HG03280 (cell line): ENCODE results near the gene GCSAM.
A peak's percentile ranks its signal among the peaks of the same experiment; 100 is the strongest.

Experiments
- ATAC-seq: cut with Tn5 transposase; IDR thresholded peaks from one replicate; pipeline ENCODE4 v1.9.1; 2021; ENCODE audit warnings: mild to moderate bottlenecking, moderate library complexity; ENCODE audit not compliant: unreplicated experiment

The GCSAM gene

GRCh38 chr3:112129925-112130637 lies 3.0 kb downstream of the GCSAM start:
- ATAC-seq: no peak

- peak; percentile 65 for ATAC-seq
Observed at GRCh38 chr3:112128843-112129727, 4.0 kb downstream of the GCSAM start.

DNA sequence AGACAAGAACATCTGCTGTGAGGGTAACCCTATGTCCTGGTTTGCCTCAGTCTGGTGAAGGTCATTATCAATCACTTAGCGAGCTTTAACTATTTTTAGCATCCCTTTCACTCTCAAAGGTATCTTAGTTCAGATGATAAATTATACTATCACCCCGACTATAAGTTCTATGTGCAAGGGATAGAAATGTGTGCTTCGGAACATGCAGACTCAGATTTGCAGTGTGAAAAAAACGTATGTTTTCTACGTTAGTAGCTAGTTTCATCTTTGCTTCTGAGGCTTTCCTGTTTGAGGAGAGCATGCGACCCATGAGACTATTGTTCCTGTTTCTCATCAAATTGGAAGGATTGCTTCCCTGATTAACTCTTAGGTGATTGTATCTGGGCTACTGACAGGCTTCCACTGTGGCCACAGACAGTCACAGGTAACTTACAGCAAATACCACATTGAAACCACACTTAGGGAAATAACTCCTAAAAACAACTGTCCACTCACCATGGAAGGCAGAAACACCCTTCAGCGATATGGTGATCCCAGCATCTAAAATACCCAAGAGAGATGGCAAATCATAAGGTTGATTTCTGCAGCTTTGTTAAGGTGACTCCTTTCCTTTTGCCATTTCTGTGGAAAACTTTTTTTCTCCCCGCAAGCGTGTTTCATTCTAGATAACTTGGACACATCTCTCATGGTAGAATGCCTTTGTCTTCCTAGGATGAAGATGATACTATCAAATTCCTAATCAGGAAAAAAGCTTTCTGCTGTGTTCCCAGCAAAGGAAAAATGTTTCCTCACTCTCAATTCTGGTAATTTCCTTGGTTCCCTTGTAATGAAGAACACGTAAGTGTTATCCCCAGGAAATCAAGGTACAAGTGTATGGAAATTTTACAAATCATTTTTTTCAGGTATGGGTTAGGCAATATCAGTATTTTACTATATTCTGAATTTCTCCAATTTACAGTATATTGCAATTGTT lies 5.2 kb downstream of the GCSAM start:
- ATAC-seq: no peak

- ATAC-seq: no peak
Observed at GRCh38 chr3:112126511-112126911, 6.5 kb downstream of the GCSAM start.

GRCh38 chr3:112124907-112125607 lies 8.0 kb downstream of the GCSAM start:
- no peak for ATAC-seq

- ATAC-seq: no peak
Observed at GRCh38 chr3:112123548-112123947, 9.5 kb downstream of the GCSAM start.

GRCh38 chr3:112122870-112123269 lies 10.2 kb downstream of the GCSAM start:
- ATAC-seq: no peak

DNA sequence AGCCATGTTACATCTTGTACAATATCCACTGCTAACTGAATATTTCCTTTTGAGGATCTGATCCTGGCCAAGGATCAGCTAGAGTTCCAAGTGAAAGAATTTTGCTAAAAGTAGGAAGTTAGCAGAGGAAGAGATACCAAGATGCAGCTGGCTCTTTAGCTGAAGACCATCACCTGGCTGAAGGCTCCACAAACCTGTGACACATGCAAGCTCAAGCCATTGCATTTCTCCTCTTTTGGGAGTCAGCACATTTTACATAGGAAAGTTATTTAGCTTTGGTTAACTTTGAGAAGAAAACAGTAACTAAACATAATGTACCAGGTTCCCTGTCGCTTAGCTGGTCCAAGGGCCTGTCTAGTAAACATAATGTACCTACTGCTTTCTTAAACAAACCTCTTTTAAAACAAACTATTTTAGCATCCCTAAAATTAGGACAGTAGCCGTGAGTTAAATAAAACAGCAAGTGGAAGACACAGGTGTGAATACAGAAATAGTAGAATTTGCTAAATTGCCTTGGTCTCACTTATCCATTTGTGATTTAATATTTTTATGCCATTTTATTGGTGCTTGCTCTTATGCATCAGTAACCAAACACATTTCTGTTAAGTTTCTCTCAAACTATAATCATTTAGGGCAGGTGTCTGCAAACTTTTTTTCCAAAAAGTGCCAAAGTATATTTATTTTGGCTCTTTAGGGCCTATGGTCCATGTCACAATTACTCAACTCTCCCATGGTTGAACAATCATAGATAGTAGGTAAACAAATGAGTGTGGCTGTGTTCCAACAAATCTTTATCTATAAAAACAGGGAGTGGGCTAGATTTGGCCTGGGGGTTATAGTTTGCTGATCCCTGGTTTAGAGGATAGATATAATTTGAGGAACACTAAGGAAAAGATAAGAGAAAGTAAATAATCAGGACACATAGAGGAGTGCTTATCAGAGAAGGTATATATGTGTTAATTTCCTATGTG lies 11.2 kb downstream of the GCSAM start:
- no peak for ATAC-seq

- ATAC-seq: no peak
Observed at GRCh38 chr3:112119962-112120836, 12.8 kb downstream of the GCSAM start.

GRCh38 chr3:112117841-112118571 lies 15.0 kb downstream of the GCSAM start:
- ATAC-seq: no peak

GRCh38 chr3:112117415-112117814 lies 15.6 kb downstream of the GCSAM start:
- no peak for ATAC-seq

- no peak for ATAC-seq
Observed at GRCh38 chr3:112116748-112117186, 16.3 kb downstream of the GCSAM start.

GRCh38 chr3:112115806-112116383 lies 17.2 kb downstream of the GCSAM start:
- no peak for ATAC-seq

DNA sequence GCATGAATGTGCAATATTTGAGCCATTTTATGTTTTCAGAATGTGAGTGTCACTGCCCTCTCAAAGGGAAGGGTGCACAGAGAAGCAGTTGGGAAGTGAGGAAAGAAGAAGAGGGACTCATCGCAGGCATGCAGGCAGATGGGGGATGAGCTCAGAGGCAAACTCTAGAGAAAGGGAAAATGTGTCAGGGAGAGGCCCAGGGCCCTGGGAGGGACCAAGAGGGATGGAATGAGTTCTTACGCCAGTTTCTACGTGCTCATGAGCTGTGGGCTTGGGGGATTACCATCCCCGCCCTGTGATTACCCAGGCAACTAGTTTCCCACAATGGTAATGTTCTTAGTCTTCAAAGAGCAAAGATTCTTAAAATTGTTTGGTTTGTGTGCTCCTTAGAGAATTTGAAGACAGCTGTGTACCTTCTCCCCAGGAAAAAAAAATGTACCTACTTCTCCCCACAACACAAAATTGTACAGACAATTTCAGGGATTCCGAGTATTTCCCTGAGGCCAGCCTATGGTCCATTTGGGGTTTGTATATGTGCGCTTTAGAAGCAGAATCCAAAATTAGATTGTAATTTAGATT lies 17.8 kb downstream of the GCSAM start:
- peak; percentile 22 for ATAC-seq

DNA sequence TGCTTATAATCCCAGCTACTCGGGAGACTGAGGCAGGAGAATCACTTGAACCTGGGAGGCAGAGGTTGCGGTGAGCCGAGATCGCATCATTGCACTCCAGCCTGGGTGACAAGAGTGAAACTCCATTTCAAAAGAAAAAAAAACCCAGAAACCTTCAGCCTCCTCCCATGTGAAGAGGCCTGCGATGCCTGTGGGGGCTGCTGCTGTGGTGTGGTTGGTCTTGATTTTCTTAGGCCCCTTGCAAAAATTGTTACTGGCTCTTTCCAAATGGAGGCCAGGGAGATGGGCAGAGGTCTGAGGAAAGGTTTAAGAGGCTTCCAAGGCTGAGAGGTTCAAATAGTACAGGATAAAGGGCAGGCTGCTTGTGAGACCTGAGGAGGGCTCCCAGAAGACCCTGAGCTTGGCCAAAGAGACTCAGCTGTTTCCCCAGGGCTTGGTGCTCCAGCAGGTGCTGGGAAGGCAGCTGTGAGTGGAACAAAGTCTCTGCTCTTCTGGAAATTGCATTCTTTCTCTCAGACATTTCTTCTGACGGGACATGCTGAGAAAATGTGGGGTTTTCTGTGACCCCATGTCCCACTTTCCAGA lies 18.4 kb downstream of the GCSAM start:
- no peak for ATAC-seq

- ATAC-seq: peak; percentile 45
Observed at GRCh38 chr3:112111785-112112402, 21.2 kb downstream of the GCSAM start.
